Measurements from ENCODE around the gene RAB38.

DNA sequence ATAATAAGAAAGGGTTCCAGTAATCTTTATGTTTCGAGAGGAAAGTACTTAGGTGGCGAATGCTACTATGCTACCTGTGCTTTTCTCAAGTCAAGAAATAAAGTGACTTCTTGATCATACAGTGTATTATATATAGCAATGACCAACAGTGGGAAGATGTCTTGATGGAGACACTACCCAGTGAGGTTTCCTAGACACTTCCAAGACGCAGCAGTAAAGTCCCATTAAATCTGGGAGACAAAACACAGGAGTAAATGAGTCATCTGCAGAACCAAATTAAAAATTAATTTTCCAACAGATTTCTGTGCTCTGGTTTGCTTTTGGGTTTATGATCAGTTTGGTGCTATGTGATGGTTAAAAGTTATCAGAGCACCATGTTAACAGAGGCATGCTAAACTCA lies 29.1 kb upstream of the RAB38 start:
- TF ChIP-seq, protein P1, sequence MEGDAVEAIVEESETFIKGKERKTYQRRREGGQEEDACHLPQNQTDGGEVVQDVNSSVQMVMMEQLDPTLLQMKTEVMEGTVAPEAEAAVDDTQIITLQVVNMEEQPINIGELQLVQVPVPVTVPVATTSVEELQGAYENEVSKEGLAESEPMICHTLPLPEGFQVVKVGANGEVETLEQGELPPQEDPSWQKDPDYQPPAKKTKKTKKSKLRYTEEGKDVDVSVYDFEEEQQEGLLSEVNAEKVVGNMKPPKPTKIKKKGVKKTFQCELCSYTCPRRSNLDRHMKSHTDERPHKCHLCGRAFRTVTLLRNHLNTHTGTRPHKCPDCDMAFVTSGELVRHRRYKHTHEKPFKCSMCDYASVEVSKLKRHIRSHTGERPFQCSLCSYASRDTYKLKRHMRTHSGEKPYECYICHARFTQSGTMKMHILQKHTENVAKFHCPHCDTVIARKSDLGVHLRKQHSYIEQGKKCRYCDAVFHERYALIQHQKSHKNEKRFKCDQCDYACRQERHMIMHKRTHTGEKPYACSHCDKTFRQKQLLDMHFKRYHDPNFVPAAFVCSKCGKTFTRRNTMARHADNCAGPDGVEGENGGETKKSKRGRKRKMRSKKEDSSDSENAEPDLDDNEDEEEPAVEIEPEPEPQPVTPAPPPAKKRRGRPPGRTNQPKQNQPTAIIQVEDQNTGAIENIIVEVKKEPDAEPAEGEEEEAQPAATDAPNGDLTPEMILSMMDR (IDR thresholded peaks at IDR 0.05), result no peak
- no peak for TF ChIP-seq POLR2A (IDR thresholded peaks at IDR 0.05)
- TF ChIP-seq POLR2AphosphoS5 (IDR thresholded peaks at IDR 0.05), result no peak
